ENCODE data around the gene MB. TPM values are rescaled to one million over a fixed set of nuclear protein-coding genes. Genes with fewer than 3 reads are reported as not detected.
A peak's percentile ranks its signal among the peaks of the same experiment; 100 is the strongest.

Gene MB
- total RNA-seq, 2 donors from 2014 or later, result 1.3 TPM; not detected in 1

DNA sequence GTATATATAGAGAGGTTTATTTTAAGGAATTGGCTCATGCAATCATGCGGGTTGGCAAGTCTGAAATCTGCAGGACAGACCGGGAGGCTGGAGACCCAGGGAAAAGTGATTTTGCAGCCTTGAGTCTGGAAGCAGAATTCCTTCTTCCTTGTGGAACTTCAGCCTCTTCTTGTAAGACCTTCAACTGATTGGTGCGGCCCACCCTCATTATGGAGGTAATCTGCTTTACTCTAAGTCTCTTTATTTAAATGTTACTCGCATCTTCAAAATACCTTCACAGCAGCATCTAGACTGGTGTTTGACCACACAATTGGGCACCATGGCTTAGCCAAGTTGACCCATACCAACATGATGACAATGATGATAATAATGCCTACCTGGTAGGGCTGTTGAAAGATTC, 17.8 kb downstream of the MB start:
- Histone ChIP-seq H3K4me1 (peaks cover 17% of the 10 kb centered on the region), H3K36me3 (replicated peaks in 1 of 2; ENCODE audit: insufficient read depth in 1 of 2, low read depth in 2 of 2) (no peaks in the 10 kb centered on the region), H3K27me3 (no peaks in the 10 kb centered on the region), H3K27ac (no peak overlapping the region), H3K9me3 (no peaks in the 10 kb centered on the region), H3K4me3 (no peak overlapping the region)
- WGBS, 2 donors, result 90 to 95% methylated on average over 4 of the region's 4 CpGs
- intact Hi-C loops (cut with DNase I), result no loop called here
- ATAC-seq (no peak), DNase-seq (no peak)
- TF ChIP-seq CTCF (IDR thresholded peaks at IDR 0.05), result no peak
- no peak for TF ChIP-seq POLR2A (IDR thresholded peaks at IDR 0.05)

DNA sequence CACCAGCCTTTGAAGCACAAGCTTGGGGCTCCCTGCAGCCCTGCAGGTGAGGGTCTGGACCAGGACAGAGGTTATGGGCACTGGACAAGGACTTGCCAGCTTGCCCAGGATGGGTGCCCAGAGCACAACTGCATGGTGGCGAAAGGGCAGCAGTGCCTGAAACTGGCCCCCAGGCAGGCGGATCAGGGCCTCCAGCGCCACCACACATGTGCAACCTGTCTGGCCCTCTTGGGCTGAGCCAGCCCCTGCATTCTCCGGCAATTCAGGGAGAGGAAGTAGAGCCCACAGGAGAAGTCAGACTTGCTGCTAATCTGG, 18.8 kb downstream of the MB start:
- H3K4me1 ChIP-seq, result peaks cover 16% of the 10 kb centered on the region
- TF ChIP-seq CTCF (IDR thresholded peaks at IDR 0.05) (no peak), POLR2A (IDR thresholded peaks at IDR 0.05) (no peak)
- H3K27ac ChIP-seq, result peak overlapping the region in 1 of 4 donors; percentile 43
- no peak overlapping the region for H3K4me3 ChIP-seq
- no peaks in the 10 kb centered on the region for H3K27me3 ChIP-seq
- WGBS, 2 donors, result 78 to 100% methylated on average over 2 to 4 of the region's 4 CpGs
- no peak for DNase-seq
- no peak for ATAC-seq
- no peaks in the 10 kb centered on the region for H3K36me3 ChIP-seq (replicated peaks in 1 of 2; ENCODE audit: insufficient read depth in 1 of 2, low read depth in 2 of 2)
- intact Hi-C loops (cut with DNase I), result no loop called here
- H3K9me3 ChIP-seq, result no peaks in the 10 kb centered on the region

- DNase-seq (peak; percentile 63 to 81 (median 74)), ATAC-seq (peak; percentile 69)
- no peak for TF ChIP-seq CTCF (IDR thresholded peaks at IDR 0.05)
- Histone ChIP-seq H3K4me1 (peaks cover 16% of the 10 kb centered on the region), H3K27me3 (no peaks in the 10 kb centered on the region), H3K36me3 (replicated peaks in 1 of 2; ENCODE audit: insufficient read depth in 1 of 2, low read depth in 2 of 2) (no peaks in the 10 kb centered on the region), H3K4me3 (no peak overlapping the region), H3K27ac (peak overlapping the region in 3 of 4 donors; percentile 33 to 49 (median 43)), H3K9me3 (no peaks in the 10 kb centered on the region)
- WGBS, 2 donors, result 64 to 66% methylated on average over 4 to 16 of the region's 16 CpGs
- intact Hi-C loops (cut with DNase I), result no loop called here
Measured at GRCh38 chr22:35597692-35598395, 19.3 kb downstream of the MB start.

DNA sequence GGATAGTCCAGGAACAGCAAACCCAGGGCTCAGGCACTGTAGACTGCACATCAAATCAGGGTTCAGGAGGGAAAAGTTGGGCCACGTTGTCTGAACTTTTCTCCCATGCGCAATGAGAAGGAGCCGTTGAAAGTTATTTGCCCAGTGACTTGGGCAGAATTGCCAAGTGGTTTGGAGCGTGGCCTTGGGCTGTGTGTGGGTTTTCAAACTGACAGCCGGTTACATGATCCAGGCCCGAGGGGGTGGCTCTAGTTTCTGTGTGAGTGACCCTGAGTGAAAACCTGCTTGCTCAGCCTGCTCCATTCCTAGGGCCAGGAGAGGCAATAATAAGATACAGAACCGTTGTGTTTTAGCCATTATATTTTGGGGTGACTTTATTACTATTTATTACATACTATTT, 20.3 kb downstream of the MB start:
- intact Hi-C loops (cut with DNase I), result no loop called here
- Histone ChIP-seq H3K4me1 (peaks cover 16% of the 10 kb centered on the region), H3K36me3 (replicated peaks in 1 of 2; ENCODE audit: insufficient read depth in 1 of 2, low read depth in 2 of 2) (no peaks in the 10 kb centered on the region), H3K9me3 (no peaks in the 10 kb centered on the region), H3K4me3 (no peak overlapping the region), H3K27ac (peak overlapping the region in 3 of 4 donors; percentile 38 to 49 (median 43)), H3K27me3 (no peaks in the 10 kb centered on the region)
- 21 to 27% methylated on average over 7 of the region's 7 CpGs for WGBS, 2 donors
- DNase-seq (peak; percentile 66 to 89 (median 68)), ATAC-seq (peak; percentile 81)
- TF ChIP-seq POLR2A (IDR thresholded peaks at IDR 0.05), result no peak
- TF ChIP-seq CTCF (IDR thresholded peaks at IDR 0.05), result no peak

DNA sequence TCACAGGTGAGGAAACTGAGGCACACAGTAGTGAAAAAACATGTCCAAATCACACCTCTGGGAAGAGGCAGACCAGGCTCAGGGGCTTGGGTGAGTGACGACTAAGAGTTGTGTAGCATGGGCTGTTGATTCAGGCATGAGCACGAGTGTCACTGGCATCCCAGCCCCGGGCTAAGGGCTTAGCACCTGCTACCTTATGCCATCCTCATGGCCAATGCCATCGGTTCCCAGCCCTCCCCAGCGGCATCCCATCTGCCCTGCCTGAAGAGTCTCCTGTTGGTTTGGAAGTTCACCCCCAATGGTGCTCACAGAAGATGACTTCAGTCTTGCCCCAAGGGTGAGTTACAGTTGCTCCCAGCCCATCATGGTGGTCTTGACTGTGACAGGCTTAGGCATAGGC, 22.4 kb downstream of the MB start:
- no peaks in the 10 kb centered on the region for H3K27me3 ChIP-seq
- WGBS, 2 donors, result 92 to 100% methylated on average over 5 of the region's 5 CpGs
- intact Hi-C loops (cut with DNase I), result no loop called here
- H3K4me1 ChIP-seq, result peaks cover 16% of the 10 kb centered on the region
- H3K9me3 ChIP-seq, result no peaks in the 10 kb centered on the region
- TF ChIP-seq CTCF (IDR thresholded peaks at IDR 0.05) (no peak), POLR2A (IDR thresholded peaks at IDR 0.05) (no peak)
- DNase-seq (no peak), ATAC-seq (no peak)
- no peak overlapping the region for H3K4me3 ChIP-seq
- no peak overlapping the region for H3K27ac ChIP-seq
- no peaks in the 10 kb centered on the region for H3K36me3 ChIP-seq (replicated peaks in 1 of 2; ENCODE audit: insufficient read depth in 1 of 2, low read depth in 2 of 2)
